ENCODE measurements around the gene LSM2.
"Not testable (repeated sequence)": the region's sequence is repeated elsewhere in the genome, so short reads cannot be mapped to it uniquely, and the experiment has no call there.

The LSM2 gene

DNA sequence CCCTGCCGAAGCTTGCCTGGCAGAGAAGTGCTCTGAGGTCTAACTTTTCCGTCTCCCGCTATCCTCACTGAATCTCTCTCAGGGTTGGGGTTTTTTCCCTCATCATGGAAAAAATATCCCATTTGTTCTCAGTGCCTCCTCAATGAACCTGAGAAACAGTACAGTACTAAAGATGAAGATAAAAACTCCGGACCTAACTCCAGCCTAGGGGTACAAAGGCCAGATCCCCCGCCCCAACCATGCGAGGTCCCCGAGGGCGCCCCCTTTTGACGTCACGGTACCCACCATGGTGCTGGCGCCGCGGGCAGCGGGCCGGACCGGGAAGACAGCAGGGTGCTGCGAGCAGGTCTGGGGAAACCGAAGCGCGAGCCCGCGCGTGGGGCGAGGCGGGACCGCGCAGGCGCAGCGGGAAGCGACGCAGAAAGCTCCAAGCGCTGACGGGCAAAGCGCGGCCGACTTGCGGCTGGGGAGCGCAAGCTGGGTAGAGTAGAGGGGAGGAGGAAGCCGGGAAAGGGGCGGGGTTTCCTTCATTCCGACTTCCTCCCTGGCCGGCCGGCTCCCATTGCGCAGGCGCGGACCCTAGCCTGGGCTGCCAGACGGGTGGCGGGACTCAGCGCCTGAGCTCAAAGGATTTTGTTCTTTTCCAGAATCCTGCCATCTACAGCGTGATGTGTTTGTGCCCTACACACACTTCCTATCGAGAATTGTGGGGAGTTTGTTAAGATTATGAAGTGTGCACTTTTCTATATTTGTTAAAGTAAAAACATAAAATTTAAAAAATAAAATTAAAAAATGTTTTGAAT, at the start of gene LSM2:
Gene LSM2 (minus strand): TSS at position 497 of the 803 bp plus-strand sequence. CDS start 209 bp downstream, at position 288.
- DNase-seq: peak; percentile 27 to 87

GRCh38 chr6:31851980-31852718, 45.4 kb upstream of the LSM2 start:
- DNase-seq: not testable (repeated sequence)

GRCh38 chr6:31851485-31851832, 44.7 kb upstream of the LSM2 start:
- DNase-seq: no peak

DNA sequence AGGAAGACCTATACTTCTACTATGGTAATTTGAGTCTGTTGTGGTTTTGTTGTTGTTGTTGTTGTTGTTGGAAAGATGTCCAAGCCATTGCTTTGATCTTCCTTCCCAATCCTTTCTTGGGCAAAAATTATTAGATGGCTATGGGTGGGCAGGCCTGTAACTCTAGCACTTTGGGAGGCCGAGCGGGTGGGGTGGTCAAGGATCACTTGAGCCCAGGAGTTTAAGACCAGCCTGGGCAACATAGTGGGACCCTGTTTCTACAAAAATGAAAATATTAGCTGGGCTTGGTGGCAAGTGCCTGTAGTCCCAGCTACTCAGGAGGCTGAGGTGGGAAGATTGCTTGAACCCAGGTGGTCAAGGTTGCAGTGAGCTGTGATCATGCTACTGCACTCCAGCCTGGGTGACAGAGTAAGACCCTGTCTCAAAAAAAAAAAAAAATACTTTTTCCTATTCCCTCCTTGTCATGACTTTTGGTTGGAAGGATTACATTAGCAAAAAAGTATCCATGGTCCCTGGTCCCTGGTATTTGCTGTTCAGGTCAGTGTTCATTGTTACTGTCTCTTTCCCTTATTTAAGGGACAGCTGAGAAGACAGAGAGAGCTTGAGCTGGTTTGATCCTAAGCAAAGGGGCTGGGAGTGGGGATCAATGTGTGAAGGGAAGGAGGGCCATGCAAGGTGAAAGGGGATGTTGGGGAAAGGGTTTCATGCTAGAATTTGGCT, 44.2 kb upstream of the LSM2 start:
- no peak for DNase-seq

DNA sequence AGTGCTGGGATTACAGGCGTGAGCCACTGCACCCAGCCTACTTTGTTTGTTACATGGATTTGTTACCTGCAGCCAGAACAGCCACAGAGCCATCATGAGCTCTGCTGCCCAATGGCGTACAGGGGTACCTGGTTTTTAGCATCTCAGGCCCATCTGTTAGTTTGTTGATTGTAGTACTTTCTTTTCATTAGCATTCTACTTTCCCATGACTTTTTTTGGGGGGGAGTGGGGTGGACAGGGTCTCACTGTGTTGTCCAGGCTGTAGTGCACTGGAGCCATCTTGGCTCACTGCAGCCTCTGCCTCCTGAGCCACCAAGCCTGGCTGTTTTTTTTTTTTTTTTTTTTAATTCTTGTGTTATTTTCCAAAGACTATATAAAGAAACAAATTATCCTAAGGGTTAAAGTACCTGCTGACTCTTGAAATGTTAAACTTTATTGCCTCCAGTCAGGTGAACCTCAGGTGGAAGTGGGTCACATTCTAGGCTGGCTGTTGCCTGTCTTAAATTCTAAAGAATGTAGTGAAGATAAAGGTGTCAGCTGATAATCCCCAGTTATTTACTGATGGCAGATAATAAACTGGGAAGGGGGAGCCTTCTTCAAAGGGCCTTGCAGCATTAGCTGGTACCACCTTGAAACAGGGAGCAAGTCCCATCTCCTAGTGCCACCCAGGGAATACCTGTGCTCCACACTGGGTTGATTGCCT, 40.7 kb upstream of the LSM2 start:
- no peak for DNase-seq

DNA sequence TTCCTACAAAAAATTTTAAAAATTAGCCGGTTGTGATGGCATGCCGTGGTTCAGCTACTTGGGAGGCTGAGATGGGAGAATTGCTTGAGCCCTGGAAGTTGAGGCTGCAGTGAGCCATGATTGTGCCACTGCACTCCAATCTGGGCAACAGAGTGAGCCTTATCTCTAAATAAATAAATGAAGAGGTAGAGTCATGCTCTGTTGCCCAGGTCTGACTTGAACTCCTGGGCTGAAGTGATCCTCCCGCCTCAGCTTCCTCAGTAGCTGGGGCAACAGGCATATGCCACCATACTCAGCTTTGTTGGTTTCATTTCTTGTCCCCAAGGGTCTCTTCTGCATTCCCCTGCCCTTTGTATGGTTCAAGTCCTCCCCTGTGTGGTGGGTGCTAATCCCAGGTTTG, 37.7 kb upstream of the LSM2 start:
- no peak for DNase-seq

DNA sequence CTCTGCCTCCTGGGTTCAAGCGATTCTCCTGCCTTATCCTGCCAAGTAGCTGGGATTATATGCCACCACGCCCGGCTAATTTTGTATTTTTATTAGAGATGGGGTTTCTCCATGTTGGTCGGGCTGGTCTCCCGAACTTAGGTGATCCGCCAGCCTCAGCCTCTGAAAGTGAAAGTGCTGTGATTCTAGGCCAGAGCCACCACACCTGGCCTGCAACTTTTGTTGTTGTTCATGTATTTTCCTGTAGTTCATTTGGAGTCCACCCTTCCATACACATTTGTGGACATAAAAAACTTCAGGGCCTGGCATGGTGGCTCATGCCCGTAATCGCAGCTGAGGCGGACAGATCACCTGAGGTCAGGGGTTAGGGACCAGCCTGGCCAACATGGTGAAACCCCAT, 35.3 kb upstream of the LSM2 start:
- DNase-seq: no peak

DNA sequence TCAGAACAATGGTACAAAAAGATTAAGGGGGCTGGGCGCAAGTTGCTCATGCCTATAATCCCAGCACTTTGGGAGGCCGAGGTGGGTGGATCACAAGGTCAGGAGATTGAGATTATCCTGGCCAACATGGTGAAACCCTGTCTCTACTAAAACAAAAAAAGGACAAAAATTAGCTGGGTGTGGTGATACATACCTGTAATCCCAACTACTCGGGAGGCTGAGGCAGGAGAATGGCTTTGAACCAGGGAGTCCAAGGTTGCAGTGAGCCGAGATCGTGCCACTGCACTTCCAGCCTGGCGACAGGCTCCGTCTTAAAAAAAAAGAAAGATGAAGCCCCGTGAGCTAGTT, 33.0 kb upstream of the LSM2 start:
- DNase-seq: not testable (repeated sequence)

DNA sequence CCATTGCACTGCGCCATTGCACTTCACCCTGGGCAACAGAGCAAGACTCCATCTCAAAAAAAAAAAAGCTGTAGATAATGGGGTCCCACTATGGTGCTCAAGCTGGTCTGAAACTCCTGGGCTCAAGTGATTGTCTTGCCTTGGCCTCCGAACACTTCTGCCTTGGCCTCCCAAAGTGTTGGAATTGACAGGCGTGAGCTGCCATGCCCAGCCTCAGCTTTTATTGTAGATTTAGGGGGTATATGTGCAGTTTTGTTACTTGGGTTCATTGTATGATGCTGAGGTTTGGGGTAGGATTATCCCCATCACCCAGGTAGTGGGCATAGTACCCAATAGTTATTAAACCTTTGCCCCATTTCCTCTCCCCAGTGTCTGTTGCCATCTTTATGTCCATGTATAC, 32.2 kb upstream of the LSM2 start:
- no peak for DNase-seq

GRCh38 chr6:31838114-31838553, 31.4 kb upstream of the LSM2 start:
- not testable (repeated sequence) for DNase-seq

DNA sequence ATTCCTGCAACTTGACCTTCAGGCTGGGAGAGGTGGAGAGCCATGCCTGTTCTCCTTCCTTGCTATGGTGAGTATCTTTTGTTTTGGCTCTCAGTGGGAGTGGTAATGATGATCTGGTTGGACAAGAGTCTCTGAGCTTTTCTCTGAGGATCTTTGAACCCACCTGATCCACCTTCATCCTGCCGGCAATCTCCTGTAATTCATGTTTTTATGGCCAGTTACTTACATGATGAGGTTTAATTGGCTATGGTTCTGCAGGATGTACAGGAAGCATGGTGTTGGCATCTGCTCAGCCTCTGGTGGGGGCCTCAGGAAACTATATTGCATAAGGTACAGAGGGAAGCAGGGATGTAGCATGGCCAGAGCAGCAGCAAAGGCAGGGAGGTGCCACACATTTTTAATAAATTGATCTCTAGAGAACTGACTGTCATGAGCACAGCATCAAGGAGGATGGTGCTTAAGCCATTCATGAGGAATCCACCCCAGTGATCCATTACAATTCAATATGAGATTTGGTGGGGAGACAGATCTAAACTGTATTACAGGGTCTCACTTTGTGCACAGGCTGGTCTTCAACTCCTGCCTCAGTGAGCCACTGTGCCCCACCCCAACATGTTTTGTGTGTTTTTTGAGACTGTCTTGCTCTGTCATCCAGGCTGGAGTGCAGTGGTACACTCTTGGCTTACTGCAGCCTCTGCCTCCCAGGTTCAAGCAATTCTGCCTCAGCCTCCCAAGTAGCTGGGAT, 30.8 kb upstream of the LSM2 start:
- no peak for DNase-seq

GRCh38 chr6:31836474-31837368, 30.0 kb upstream of the LSM2 start:
- no peak for DNase-seq

DNA sequence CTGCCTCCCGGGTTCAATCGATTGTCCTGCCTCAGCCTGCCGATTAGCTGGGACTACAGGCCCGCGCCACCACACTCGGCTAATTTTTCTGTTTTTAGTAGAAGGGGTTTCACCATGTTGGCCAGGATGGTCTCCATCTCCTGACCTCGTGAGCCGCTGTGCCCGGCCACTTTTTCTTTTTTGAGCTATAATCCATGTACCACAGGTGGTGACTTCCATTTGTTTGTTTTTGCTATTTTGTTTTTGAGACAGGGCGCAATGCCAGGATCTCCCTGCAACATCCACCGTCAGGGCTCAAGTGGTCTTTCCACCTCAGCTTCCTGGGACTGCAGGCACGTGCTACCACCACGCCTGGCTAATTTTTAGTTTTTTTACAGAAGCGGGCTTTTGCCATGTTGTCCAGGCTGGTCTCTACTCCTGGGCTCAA, 29.3 kb upstream of the LSM2 start:
- DNase-seq: no peak

DNA sequence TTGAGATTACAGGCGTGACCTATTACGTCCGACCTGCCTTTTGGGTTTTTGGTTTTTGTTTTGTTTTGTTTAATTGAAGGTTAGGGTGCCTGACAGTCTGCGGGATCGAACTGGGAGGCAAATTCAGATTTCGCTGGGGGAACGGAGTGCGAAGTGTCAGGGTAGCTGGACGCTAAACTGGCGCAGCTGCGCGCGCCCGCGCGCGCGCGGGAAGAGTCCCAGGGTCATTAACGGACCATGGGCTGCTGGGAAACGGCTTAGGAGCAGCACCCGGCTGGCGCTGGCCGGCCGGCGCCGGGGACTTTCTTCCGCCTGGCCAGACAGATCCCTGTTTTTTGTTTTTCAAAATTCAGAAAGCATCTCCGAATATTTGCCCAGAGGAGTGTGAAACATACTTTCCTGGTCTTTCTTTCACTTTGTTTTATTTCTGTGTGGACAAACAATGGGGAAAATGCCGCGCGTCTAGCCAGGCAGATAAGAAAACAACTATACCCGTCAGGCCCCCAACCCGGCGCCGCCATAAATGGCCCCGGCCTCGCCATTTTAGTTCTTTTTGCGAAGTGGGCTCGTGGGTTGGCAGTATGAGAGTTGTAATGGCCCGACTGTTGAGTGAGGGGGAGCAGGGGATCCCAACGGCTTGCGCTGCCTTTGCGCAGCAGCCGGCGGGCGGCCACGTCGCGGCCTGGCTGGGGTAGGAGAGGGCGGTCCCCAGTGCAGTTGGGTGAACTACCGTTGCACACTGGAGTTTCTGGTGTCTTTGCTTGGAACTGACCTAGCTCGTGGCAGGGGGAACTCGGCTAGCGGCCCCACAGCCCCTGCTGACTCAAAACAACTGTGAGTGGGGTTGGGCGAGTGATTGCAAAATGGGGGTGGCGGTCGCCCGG, 27.8 kb upstream of the LSM2 start:
- DNase-seq: peak in 1 of 2 experiments; percentile 48

GRCh38 chr6:31831350-31832215, 24.8 kb upstream of the LSM2 start:
- no peak for DNase-seq

DNA sequence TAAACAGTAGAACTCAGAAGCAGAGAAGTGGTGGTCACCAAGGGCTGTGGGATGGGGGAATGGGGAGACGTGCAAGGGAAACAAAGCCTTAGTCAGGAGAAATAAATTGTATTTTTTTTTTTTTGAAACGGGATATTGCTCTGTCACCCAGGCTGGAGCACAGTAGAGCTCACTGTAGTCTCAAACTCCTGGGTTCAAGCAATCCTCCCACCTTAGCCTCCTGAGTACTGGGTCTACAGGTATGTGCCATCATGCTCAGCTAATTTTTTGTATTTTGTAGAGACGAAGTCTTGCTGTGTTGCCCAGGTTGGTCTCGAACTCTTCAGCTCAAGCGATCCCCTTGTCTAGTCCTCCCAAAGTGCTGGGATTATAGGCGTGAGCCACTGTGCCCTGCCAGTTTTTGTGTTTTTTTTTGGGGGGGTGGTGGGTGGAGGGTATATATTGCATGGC, 24.1 kb upstream of the LSM2 start:
- no peak for DNase-seq

- DNase-seq: peak in 1 of 2 experiments; percentile 25
These were observed 23.0 kb upstream of the LSM2 start for GRCh38 chr6:31829633-31830283.
